Activated naive CD4-positive, alpha-beta T cell treated with anti-CD3 and anti-CD28 coated beads, Interleukin-2, amount 50 U/mL, for 24 hours (primary cell): ENCODE results near the gene KCTD17.
"Not testable (repeated sequence)": the region's sequence is repeated elsewhere in the genome, so short reads cannot be mapped to it uniquely, and the experiment has no call there.

Experiments used
- H3K27ac Mint-ChIP-seq: one replicate; pipeline ENCODE4 v1.8.0; 2021; ENCODE audit warnings: mild to moderate bottlenecking, mixed read lengths
- H3K27me3 Mint-ChIP-seq: one replicate; pipeline ENCODE4 v1.8.0; 2021; ENCODE audit warnings: mixed read lengths
- H3K36me3 Mint-ChIP-seq: one replicate; pipeline ENCODE4 v1.8.0; 2021; ENCODE audit warnings: mixed read lengths
- H3K4me1 Mint-ChIP-seq: one replicate; pipeline ENCODE4 v1.8.0; 2021; ENCODE audit warnings: mixed read lengths
- H3K4me3 Mint-ChIP-seq: one replicate; pipeline ENCODE4 v1.8.0; 2021; ENCODE audit warnings: mild to moderate bottlenecking, mixed read lengths
- H3K9me3 Mint-ChIP-seq: one replicate; pipeline ENCODE4 v1.8.0; 2021; ENCODE audit warnings: mixed read lengths

KCTD17 gene

GRCh38 chr22:37071850-37072592, 20.5 kb downstream of the KCTD17 start:
- H3K27ac Mint-ChIP-seq, H3K4me1 Mint-ChIP-seq, H3K4me3 Mint-ChIP-seq, H3K9me3 Mint-ChIP-seq, H3K36me3 Mint-ChIP-seq: not testable (repeated sequence)
- peaks cover 12% of the 10 kb centered on the region for H3K27me3 Mint-ChIP-seq

- H3K9me3 Mint-ChIP-seq = no peaks in the 10 kb centered on the region
- no peak overlapping the region for H3K27ac Mint-ChIP-seq
- no peaks in the 10 kb centered on the region for H3K36me3 Mint-ChIP-seq
- peaks cover under 1% of the 10 kb centered on the region for H3K4me1 Mint-ChIP-seq
- H3K4me3 Mint-ChIP-seq = no peak overlapping the region
- peaks cover 12% of the 10 kb centered on the region for H3K27me3 Mint-ChIP-seq
These were observed 21.1 kb downstream of the KCTD17 start for GRCh38 chr22:37072673-37073072.

DNA sequence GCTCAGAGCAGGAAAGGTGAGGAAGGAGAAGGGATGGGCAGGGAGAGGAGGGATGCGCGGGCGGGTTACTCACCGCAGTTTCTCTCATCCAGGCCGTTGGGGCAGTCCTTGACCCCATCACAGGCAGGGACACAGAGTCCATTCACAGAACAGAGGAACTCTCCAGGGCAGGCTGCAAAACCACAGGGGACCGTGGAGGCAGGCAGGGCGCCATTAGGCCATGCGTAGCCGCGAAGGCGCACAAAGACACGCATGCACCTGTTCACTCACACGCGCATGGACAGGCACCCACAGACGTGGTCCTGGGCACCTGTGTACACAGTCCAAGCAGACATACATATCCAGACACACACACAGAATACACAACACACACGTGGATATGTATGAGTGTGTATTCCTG, 23.0 kb downstream of the KCTD17 start:
- no peak overlapping the region for H3K4me3 Mint-ChIP-seq
- no peak overlapping the region for H3K27ac Mint-ChIP-seq
- H3K9me3 Mint-ChIP-seq = no peaks in the 10 kb centered on the region
- no peaks in the 10 kb centered on the region for H3K36me3 Mint-ChIP-seq
- H3K4me1 Mint-ChIP-seq = peaks cover 19% of the 10 kb centered on the region
- peaks cover 8% of the 10 kb centered on the region for H3K27me3 Mint-ChIP-seq

DNA sequence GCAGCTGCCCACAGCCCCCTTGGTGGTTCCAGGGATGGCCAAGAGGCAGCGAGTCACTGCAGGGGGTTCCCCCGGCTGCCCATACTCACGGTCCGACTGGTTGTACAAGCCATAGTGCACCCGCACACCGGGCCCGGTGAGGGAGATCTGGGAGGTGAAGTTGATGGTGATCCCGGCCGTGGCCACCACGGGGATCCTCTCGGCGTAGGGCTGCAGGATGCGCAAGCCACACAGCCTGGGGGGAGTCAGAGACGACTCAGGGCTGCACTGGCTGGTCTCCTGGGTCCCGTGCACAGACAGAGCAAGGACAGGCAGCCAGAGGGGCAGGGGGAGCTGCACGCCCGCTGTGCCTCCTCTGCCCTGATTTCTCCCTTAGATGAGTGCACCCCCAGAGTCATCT, 23.5 kb downstream of the KCTD17 start:
- H3K27me3 Mint-ChIP-seq = peaks cover 3% of the 10 kb centered on the region
- H3K4me1 Mint-ChIP-seq = peaks cover 24% of the 10 kb centered on the region
- no peaks in the 10 kb centered on the region for H3K9me3 Mint-ChIP-seq
- H3K4me3 Mint-ChIP-seq = no peak overlapping the region
- no peaks in the 10 kb centered on the region for H3K36me3 Mint-ChIP-seq
- H3K27ac Mint-ChIP-seq = no peak overlapping the region

DNA sequence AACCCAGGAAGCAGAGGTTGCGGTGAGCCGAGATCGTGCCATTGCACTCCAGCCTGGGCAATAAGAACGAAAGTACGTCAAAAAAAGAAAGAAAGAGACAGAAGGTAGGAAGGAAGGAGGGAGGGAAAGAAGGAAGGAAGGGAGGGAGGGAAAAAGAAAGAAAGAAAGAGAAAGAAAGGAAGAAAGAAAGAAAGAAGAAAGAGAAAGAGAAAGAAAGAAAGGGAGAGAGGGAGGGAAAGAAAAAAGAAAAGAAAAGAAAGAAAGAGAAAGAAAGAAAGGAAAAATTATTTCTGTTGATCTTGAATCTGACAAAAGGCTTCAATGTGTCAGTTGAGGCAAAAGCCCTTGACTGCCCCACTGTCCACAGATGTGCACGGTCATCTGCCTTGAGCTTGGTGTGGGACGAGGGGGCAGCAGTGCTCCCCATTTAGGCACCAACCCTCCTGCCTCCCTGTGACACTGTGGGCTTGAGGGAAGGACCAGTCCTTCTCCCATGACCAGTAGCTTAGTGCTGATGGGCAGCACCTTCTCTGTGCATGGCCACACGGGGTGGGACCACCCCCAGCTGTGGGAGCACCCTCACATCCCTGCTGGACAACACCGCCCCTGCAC, 24.4 kb downstream of the KCTD17 start:
- H3K27me3 Mint-ChIP-seq = no peaks in the 10 kb centered on the region
- no peaks in the 10 kb centered on the region for H3K9me3 Mint-ChIP-seq
- H3K4me3 Mint-ChIP-seq = no peak overlapping the region
- H3K36me3 Mint-ChIP-seq = no peaks in the 10 kb centered on the region
- no peak overlapping the region for H3K27ac Mint-ChIP-seq
- peaks cover 30% of the 10 kb centered on the region for H3K4me1 Mint-ChIP-seq

- H3K4me3 Mint-ChIP-seq = peak overlapping the region; percentile 66
- H3K36me3 Mint-ChIP-seq = no peaks in the 10 kb centered on the region
- no peaks in the 10 kb centered on the region for H3K9me3 Mint-ChIP-seq
- peak overlapping the region; percentile 97 for H3K27ac Mint-ChIP-seq
- no peaks in the 10 kb centered on the region for H3K27me3 Mint-ChIP-seq
- peaks cover 45% of the 10 kb centered on the region for H3K4me1 Mint-ChIP-seq
These were observed 26.4 kb downstream of the KCTD17 start for GRCh38 chr22:37077802-37078448.

DNA sequence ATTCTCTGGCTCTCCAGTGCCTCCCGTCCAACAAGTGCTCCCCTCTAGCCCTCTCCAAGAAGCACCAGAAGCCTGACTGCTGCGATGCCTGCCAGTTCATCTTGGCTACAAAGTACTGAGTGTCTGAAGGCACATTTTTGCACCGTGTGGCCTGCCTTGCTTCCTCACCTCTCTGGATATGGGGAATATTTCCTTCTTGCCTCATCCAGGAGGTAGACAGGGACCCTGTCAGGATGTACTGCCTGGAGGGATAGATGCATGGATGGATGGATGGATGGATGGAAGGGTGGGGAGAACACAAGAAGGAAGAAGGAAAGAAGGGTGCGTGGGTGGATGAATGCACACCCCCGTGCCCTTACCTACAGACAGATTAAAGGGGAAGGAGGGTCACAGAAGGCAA, 27.6 kb downstream of the KCTD17 start:
- Mint-ChIP-seq H3K27me3 (no peaks in the 10 kb centered on the region), H3K4me1 (peaks cover 45% of the 10 kb centered on the region), H3K9me3 (no peaks in the 10 kb centered on the region), H3K4me3 (peak overlapping the region; percentile 70), H3K36me3 (no peaks in the 10 kb centered on the region), H3K27ac (peak overlapping the region; percentile 97)

- H3K9me3 Mint-ChIP-seq = no peaks in the 10 kb centered on the region
- peak overlapping the region; percentile 59 for H3K4me3 Mint-ChIP-seq
- no peaks in the 10 kb centered on the region for H3K27me3 Mint-ChIP-seq
- peaks cover 45% of the 10 kb centered on the region for H3K4me1 Mint-ChIP-seq
- H3K36me3 Mint-ChIP-seq = no peaks in the 10 kb centered on the region
- H3K27ac Mint-ChIP-seq = peak overlapping the region; percentile 97
These were observed 28.2 kb downstream of the KCTD17 start for GRCh38 chr22:37079668-37080171.

GRCh38 chr22:37080438-37080837, 28.9 kb downstream of the KCTD17 start:
- Mint-ChIP-seq H3K9me3 (no peaks in the 10 kb centered on the region), H3K27ac (peak overlapping the region; percentile 97), H3K27me3 (no peaks in the 10 kb centered on the region), H3K36me3 (no peaks in the 10 kb centered on the region), H3K4me3 (peak overlapping the region; percentile 73), H3K4me1 (peaks cover 45% of the 10 kb centered on the region)

DNA sequence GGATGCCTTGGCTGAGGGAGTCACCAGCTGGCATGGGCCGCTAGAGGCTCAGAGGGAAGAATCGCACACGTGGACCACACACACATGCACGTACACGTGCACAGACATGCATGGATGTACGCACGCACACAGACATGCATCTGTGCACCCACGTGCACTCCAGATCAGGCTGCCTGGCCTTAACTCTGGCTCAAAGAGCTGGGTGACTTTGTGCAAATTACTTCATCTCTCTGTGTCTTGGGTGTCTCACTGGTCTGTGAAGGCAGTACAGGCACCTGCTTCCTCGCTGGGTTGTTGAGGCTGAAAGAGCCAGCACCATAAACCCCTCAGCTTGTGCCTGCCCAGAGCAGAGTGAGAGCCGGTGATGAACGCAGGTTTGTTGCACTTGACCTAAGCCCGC, 29.3 kb downstream of the KCTD17 start:
- no peaks in the 10 kb centered on the region for H3K27me3 Mint-ChIP-seq
- H3K4me1 Mint-ChIP-seq = peaks cover 45% of the 10 kb centered on the region
- no peaks in the 10 kb centered on the region for H3K36me3 Mint-ChIP-seq
- no peak overlapping the region for H3K27ac Mint-ChIP-seq
- H3K9me3 Mint-ChIP-seq = no peaks in the 10 kb centered on the region
- no peak overlapping the region for H3K4me3 Mint-ChIP-seq

DNA sequence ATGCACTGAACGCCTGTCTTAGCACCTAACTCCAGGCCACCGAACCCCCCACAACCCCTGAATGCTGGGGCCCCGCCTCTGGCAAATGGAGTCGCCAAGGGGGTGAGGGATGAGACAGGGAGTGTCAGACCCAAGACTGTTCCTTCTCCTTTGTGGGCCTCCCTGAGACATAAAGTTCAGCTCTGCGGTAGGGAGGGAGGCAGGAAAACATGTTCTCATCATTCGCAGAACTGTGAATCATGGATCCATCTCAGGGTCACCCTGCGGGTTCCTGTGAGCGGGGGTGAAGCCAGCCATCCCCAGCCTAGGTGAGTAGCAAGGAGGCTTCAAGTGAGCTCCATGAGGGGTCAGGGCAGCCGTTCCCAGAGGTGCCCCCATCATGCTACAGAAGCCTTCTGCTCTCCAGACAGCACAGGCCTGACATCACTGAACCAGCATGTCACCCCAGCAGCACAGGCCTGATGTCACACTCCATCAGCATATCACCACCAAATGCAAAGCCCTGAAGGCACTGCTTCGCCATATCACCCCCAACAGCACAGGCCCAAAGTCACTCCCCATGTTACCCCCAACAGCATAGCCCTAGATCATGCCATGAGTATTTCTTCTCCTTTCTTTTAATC, 30.8 kb downstream of the KCTD17 start:
- Mint-ChIP-seq H3K27me3 (no peaks in the 10 kb centered on the region), H3K4me1 (peaks cover 45% of the 10 kb centered on the region), H3K4me3 (no peak overlapping the region), H3K27ac (peak overlapping the region; percentile 86), H3K36me3 (no peaks in the 10 kb centered on the region), H3K9me3 (no peaks in the 10 kb centered on the region)

DNA sequence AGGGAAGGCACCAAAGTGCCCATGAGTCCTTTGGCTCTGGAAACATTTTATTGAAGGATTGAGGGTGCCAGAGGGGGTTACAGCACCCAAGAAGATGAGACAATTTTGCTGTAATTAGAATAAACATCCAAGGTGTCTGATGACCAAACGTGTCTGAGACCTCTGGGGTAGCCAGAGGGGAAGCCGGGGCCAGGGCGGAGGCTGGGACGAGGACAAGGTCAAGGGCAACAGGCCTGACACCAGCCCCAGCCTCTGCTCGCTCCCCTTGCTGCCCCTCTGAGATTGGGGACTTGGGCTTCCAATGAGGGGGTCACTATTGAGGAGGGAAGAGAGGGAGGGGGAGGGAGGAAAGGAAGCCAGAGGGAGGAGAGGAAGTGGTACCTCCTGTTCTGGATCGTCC, 32.4 kb downstream of the KCTD17 start:
- Mint-ChIP-seq H3K9me3 (no peaks in the 10 kb centered on the region), H3K27ac (no peak overlapping the region), H3K4me3 (no peak overlapping the region), H3K27me3 (no peaks in the 10 kb centered on the region), H3K4me1 (peaks cover 34% of the 10 kb centered on the region), H3K36me3 (no peaks in the 10 kb centered on the region)

DNA sequence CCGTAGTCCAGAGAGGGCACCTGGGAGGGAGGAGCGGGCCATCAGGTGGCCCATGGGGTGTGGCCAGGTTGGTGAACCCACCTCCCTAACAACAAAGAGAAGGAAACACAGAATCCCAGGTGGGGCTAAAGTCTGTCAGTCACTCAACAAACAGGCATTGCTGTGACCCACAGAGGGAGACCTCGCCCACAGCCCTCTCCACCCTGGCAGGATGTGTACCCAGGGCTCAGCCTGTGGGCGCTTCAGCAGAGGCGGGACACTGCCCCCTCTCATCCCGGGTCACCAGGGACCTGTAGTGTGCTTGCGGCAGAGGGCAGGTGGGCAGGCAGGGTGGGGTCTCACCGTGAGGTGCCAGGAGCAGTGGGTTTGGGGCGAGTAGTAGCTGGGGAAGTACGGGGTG, 32.8 kb downstream of the KCTD17 start:
- H3K9me3 Mint-ChIP-seq = no peaks in the 10 kb centered on the region
- H3K4me1 Mint-ChIP-seq = peaks cover 30% of the 10 kb centered on the region
- H3K36me3 Mint-ChIP-seq = no peaks in the 10 kb centered on the region
- no peak overlapping the region for H3K27ac Mint-ChIP-seq
- no peak overlapping the region for H3K4me3 Mint-ChIP-seq
- no peaks in the 10 kb centered on the region for H3K27me3 Mint-ChIP-seq

DNA sequence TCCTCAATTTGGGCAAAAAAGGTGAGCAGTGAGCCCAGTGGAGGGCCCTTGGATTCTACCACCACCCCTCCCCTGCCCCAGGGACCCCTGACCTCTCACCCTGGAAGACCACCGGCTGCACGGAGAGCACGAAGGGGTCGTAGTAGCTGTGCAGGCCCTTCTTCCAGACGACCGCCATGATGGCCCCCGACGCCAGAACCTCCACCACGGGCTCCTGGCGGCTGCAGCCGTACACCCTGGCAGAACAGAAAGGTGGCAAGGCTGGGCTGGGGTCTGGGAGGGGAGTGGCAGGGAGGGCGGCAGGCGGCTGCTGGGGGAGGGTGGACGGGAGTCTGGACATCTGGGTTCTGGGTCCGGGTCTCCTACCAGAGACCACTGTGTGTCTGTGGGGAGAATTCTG, 34.6 kb downstream of the KCTD17 start:
- Mint-ChIP-seq H3K27me3 (no peaks in the 10 kb centered on the region), H3K36me3 (no peaks in the 10 kb centered on the region), H3K4me3 (no peak overlapping the region), H3K4me1 (peaks cover 15% of the 10 kb centered on the region), H3K9me3 (no peaks in the 10 kb centered on the region), H3K27ac (no peak overlapping the region)

- H3K9me3 Mint-ChIP-seq = no peaks in the 10 kb centered on the region
- H3K36me3 Mint-ChIP-seq = no peaks in the 10 kb centered on the region
- H3K4me3 Mint-ChIP-seq = no peak overlapping the region
- H3K27ac Mint-ChIP-seq = no peak overlapping the region
- peaks cover 3% of the 10 kb centered on the region for H3K4me1 Mint-ChIP-seq
- no peaks in the 10 kb centered on the region for H3K27me3 Mint-ChIP-seq
These were observed 36.6 kb downstream of the KCTD17 start for GRCh38 chr22:37088108-37088605.
